Fibroblast of the aortic adventitia (primary cell): ENCODE measurements around the gene KIF22. TPM values are rescaled to one million over a fixed set of nuclear protein-coding genes. Genes with fewer than 3 reads are reported as not detected.
A peak's percentile ranks its signal among the peaks of the same experiment; 100 is the strongest.
"Not testable (repeated sequence)": the region's sequence is repeated elsewhere in the genome, so short reads cannot be mapped to it uniquely, and the experiment has no call there.

ENCODE experiments used
- DNase-seq: peaks from one replicate; pipeline ENCODE4 v3.0.0-alpha.2; 2010; ENCODE audit warnings: low read depth
- H3K4me3 ChIP-seq: 2 replicates; pipeline ENCODE4 v1.5.1; 2011; ENCODE audit warnings: low read depth, mild to moderate bottlenecking, control low read depth, low read length, moderate library complexity
- CTCF ChIP-seq: IDR thresholded peaks from 2 replicates; pipeline ENCODE4 v1.5.1; 2011; ENCODE audit warnings: mild to moderate bottlenecking, low read length, control low read depth, inconsistent platforms; ENCODE audit not compliant: insufficient read depth
- total RNA-seq: library from RNA; depleted of rRNA; stranded (reverse); fragments of >200 nt; gene quantifications from 2 replicates; pipeline ENCODE4 v1.2.3, GENCODE V29; 2012; ENCODE audit warnings: low replicate concordance

Gene KIF22
- total RNA-seq, 1 donor: 52.4 TPM

GRCh38 chr16:29791845-29792807 is 1.6 kb downstream of the KIF22 start:
- no peak for DNase-seq
- peak overlapping the region; percentile 92 for H3K4me3 ChIP-seq
- TF ChIP-seq CTCF: no peak

GRCh38 chr16:29793153-29793552 is 2.6 kb downstream of the KIF22 start:
- not testable (repeated sequence) for DNase-seq, H3K4me3 ChIP-seq

- TF ChIP-seq CTCF: no peak
- H3K4me3 ChIP-seq: no peak overlapping the region
- DNase-seq: no peak
Observed at GRCh38 chr16:29794231-29794710, 3.7 kb downstream of the KIF22 start.

- H3K4me3 ChIP-seq: no peak overlapping the region
- no peak for DNase-seq
- TF ChIP-seq CTCF: no peak
Observed at GRCh38 chr16:29802416-29802935, 11.9 kb downstream of the KIF22 start.

- TF ChIP-seq CTCF: no peak
- H3K4me3 ChIP-seq: no peak overlapping the region
- DNase-seq: no peak
Observed at GRCh38 chr16:29804020-29804419, 13.5 kb downstream of the KIF22 start.

GRCh38 chr16:29804455-29805231 is 14.1 kb downstream of the KIF22 start:
- no peak for TF ChIP-seq CTCF
- H3K4me3 ChIP-seq: peak overlapping the region; percentile 93
- peak; percentile 47 for DNase-seq
